OCI-M2 (cell line): Measurements from ENCODE around the gene LMBR1L.

Experiments used
- DNase-seq: peaks from one replicate; lab custom pipeline; 2025; ENCODE audit not compliant: unreplicated experiment; lab: John Stamatoyannopoulos, UW

Gene LMBR1L

DNA sequence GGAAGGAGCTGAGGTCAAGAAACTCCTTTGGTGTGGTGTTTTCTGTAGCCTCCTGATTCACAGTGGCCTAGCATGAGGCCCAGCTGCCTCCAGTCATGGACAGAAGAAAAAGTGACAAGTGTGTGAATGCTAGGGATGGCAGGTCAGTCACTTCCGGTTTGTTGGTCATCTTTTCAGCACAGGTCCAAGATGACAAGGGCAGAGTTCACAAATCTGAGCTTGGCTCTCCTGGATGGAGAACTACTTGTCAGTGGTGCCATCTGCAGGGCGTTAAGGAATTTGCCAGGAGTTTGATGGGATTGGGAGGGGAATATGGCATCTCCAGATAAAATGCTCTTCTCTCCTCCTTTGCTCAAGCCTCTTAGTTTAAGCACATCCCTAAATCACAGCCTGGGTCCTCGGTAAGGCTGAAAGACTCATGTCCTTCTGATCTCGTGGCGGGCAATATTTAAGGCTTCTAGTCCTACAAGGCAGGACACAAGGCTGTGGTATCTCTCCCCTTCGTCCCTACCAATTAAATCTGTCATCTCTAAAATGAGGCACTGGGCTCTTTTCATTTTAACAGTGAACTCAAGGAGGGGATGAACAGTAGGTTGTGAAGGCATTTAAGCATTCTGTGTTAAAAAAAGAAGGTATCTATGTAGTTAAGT, 10.5 kb upstream of the LMBR1L start:
- no peak for DNase-seq

DNA sequence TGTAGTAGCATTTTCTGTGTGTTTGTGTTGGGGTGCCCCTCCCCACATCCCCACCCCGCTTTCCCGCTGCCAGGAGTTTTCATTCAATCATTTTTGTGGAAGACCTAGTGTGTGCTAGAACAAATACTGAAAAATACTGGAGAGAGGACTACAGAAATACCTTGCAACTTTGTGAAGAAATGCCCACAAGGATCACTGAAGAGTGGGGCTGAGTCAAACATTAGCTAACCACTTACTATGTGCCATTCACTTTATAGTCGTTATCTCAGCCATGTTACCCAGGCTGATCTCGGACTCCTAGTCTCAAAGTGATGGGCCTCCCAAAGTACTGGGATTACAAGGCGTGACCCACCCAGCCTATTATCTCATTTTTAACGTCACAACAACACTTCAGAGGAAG, 559 bp upstream of the LMBR1L start:
- DNase-seq = no peak

DNA sequence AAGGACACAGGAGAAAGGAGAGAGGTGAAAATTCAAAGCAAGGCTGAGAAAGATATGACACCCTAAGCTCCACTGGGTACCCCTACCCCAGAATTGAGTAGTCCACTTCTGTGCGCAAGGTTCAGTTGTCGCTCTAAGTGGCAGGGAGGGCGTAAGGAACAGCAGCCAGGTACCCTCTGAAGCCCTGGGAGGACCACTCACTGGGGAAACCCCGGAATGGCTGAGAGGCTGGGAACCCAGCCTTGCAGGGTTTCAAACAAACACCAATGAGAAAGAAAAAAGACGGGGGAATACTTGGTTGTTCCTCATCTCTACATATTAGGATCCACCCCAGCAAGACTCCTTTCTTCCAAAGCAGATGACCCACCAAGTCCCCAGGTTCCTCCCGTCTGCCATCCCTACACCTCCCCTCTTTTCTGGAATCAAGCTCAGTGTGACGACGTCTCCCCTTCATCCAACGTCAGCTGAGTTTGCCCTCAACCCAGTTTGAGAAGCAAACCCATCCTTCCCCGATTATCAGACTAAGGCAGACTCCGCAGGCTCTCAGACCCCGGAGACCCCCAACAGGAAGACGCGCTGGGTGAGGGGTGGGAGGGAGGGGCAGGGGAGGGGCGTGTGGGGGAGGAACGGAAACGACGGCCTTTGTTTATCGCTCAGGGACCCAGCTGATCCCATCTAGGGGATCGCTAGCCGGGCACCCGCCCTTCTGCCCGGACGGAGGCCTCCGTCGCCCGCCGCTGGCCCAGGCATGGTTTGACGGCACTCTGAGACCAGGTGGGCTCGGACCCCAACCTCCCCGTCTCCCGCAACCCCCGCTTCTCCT, 795 bp downstream of the LMBR1L start:
- DNase-seq = no peak

DNA sequence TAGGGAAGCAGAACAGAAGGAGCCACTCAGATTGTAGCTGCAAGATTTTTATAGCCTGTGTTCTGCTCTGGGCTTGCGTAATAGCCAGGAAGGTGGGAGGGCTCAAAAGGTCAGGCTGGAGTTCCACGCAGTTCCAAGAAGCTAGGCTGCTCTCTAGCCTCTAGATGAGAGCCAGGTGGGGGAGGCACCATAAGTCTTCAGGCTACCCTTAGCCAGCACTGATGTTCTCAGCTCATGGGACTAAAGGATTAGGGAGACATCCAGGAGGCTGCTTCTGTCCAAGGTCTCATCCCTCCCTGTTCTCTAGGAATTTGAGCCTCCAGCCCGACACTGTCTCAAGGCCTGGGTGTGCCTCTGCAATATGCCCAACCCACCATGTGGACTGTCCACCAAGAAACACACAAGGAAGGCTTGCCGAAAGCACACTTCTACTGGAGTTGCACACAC, 1.7 kb downstream of the LMBR1L start:
- no peak for DNase-seq

DNA sequence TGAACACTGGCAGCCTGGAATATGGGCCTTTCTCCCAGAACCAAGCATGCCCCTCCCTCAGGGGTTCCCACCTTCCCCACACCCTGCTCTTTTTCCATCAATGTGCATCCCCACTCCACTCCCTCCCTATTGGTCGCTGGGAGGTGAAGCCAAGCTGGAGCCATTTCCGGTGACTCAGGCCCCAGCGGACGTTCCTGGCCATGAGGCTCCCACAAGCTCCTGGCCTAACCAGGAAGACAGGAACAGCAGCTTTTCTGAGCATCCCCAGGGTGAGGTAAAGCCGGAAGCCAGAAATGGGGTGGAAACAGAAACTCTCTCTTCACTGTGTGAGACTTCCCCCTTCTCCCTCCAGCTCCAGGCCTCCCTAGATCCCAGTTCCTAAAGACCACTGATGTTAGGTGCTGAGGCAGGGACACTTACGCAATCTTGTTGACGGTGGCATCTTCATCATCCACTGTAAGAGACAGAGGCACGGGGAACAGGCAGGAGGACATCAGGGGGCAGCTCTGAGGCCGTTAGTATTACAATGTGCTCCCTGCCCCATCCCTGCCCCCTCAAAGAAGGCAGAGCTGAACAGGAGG, 5.1 kb downstream of the LMBR1L start:
- DNase-seq = no peak

DNA sequence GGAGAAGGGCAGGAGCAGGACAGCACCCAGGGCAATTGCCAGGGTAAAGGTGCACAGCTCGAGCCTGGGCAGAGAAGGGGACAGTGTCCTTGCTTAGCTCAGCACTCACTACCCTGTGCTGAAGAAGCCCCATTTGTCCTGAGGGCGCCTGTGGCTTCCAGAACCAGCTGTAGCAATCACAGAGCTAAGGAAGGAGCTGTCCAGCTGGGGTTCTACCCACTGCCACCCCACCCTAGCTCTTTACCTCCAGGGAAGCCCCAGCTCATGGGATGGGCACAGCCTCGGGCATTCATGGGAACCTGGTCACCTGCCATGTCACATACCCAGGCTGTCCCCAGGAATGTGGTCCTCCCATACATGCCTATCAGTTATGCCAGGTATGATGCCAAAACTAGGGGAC, 5.8 kb downstream of the LMBR1L start:
- no peak for DNase-seq

DNA sequence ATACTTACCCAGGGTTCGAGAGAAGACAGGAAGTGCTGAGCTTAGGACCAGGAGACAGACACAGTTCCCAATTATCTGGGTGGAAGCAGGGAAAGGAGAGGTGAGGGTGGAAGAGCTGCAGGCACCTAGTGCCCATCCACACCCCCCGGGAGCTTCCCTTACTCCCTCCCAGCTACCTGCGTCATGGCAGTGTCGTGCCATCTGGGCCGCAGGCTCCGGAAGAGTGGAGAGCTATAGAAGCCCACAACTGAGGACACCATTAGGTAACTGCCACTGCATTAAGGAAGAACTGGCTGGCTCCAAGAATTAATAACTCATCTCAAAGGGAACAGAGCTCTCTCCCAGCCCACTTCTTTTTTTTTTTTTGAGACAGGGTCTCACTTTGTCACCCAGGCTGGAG, 10.3 kb downstream of the LMBR1L start:
- no peak for DNase-seq

DNA sequence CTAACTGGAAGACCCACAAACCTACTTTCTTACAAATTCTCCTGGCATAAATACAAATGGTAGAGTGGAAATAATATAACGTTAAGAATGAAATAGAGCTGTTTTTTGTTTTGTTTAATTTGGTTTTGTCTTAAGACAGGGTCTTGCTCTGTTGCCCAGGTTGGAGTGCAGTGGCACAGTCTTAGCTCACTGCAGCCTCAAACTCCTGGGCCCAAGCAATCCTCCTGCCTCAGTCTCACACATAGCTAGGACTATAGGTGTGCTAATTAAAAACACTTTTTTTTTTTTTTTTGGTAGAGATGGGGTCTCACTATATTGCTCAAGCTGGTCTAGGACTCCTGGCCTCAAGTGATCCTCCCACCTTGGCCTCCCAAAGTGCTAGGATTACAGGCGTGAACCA, 11.9 kb downstream of the LMBR1L start:
- DNase-seq = no peak

DNA sequence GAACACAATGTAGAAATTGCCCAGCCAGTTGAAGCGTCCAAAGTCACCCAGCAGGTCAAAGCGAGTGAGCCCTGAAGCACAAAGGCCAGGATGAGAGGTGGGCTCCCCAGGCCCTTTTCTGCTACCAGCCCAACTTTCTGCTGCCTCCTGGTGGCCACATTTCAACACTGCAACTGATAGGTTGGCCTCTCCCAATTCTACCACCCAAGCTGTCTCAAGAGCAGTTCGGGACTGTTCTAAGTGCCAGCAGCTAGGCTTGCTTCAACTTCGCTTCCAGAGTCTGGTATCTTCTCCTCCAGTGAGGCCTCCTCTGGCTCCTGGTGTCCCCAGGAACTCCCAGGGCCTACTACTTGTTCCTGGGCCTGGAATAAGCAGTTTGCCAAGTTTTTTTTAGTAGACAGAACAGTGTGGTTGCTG, 12.6 kb downstream of the LMBR1L start:
- DNase-seq = no peak

DNA sequence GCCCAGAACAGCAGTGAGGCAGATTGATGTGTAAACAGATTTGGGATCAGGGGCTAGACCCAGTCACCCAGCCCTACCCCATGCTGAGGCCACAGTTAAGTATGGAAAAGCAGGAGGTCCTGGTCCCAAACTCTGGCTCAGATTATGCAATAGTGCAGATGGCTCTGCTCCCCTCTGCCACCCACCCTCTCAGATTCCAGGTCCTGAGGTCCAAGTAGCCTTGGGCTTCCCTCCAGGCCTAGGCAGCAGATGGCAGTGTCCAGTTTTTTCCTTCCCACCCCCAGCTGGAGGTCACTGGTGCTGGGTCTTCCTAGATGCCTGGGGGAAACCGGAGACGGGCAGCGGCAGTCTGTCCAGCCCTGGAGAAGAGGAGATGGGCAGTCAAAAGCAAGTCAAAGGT, 13.3 kb downstream of the LMBR1L start:
- no peak for DNase-seq

DNA sequence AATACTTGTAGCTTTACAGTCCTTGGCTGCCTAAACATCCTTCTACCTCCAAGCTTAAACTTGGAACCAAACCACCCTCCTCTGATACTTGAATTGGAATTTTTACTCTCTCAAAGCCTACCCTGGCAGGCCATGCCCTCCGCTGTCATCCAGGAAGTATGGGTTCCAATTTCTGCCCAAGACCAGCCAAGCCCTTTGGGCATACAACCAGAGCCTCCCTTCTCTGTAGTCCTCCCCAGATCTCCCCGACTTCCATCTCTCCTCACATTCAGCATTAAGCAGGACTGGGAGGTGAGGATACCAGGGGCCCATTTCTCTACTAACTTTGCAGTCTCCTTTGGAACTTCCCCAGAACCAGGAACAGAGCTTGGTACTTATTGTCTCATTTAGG, 15.7 kb downstream of the LMBR1L start:
- no peak for DNase-seq

DNA sequence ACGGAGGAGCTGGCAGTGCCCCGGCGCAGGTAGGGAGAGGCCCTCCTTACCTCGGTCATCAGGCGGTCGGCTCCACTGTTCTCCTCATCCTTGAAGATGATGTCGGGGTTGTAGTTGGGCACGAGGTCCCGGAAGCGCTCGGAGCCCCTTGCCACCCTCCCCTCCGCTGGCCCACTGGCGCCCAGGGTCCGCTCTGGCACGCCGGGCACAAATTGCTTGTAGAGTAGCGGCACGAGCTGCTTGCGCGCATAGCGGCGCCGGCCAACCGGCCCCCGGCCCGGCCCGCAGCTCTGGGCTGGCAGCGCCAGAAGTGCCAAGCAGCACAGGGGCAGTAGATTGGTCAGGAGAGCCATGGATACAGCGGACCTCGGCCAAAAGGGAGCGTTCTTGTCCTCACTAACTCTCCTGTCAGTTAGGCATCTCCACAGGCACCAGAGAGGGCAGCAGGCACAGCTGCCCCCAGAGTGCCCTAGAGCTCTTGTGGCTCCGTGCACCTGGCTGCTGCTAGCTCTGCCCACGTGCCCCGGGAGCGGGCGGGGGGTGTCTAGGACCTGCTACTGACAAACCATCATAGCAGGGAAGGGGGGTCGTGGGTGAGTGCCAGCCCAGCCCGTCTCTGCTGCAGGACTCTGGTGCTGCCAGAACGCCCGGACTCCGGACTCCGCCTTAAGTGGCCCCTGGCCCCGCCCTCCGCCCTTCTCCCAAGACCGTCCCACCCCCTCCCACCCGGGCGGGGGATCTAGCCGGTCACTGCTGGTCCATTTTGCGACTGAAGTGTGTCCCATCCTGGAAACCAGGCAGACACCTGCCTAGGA, 16.3 kb downstream of the LMBR1L start, which contains the start of gene DHH:
TSS of gene DHH (minus strand) at position 642 of the 815 bp plus-strand sequence. CDS start at position 353, 289 bp downstream.
- DNase-seq = no peak

DNA sequence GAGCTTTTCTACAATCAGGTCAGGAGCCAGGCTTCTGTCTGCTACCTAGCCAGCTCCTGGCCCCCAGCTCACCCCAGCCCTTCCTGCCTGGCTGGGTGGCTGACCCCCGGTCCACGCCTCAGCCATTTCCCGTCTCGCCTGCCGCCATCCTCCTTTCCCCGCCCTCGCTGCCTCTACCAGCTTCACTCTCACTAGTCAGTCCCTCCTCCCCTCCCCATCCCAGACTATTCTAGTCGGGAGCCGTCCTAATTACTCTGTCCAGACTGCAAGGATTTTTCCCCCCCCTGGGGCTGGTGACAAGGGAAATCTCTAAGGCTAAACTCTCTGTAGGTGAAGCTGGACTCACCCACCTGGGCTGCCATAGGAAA, 16.9 kb downstream of the LMBR1L start:
- no peak for DNase-seq

DNA sequence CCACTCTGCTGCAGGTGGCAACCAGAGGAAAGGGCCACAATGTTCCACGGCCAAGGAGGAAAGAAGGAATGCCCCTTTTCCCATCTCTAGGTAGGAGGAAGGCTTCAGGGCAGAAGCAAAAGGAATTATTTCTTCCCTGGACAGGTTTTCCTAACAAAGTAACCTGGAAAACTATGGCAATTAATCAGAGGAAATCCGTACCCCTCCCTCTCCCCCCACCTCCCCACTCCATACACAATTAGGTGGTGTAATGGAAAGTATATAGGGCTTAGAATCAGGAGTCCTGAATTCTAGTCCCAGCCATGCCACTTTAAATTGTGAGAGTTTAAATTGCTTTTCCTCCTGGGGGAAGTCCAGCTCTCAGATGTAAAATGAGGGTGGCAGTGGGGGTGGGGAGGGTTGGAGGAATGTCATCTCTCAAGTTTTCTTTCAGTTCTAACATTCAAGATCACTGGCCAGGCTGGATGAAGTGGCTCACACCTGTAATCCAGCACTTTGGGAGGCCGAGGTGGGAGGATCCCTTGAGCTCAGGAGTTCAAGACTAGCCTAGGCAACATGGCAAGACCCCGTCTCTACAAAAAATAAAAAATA, 17.7 kb downstream of the LMBR1L start:
- DNase-seq = no peak

DNA sequence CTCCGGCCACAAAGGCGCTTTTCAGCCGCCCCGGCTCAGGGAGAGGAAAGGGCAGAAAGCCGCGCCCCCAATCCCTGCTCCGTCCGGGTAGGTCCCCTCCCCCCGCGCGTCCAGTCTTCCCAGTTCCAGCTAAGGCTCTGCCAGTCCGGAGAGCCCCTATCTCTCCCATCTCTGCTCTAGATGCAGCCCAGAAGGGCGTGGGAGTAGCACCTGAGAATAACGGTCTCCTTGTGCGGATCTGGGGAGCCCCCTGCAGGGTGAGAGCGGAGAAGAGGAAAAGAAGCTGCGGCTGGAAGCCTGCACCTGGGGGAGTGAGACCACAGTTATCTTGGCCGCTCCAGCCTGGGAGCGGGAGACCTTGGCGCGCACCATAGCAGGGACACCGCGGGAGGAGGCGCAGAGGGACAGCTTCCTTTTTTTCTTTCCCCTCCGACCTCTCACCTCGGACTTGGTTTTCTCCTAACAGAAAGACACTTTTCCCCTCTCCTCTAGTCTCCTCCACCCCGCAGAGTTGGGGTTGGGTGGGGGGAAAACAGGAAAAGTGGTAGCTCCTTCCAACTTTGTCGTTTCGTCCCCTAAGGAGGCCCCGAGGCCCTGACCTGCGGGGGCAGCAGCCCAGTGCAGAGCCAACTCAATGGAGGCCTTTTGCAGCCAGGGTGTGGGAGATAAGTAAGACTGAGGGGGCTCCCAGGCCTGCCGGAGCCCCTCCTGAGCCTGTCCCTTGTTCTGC, 18.4 kb downstream of the LMBR1L start:
- peak; percentile 20 for DNase-seq

DNA sequence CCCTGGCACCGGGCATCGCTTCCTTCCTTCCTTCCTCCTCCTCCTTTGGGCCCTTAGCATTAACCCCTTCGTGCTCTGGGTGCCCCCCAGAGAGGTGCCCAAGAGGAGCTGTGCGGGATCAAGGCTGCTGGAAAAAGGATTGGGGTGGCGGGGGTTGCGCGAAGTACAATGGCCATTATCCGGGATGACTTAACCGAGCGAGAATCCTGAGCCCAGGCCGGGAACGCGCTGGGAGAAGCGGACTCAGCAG, 18.9 kb downstream of the LMBR1L start:
- no peak for DNase-seq

DNA sequence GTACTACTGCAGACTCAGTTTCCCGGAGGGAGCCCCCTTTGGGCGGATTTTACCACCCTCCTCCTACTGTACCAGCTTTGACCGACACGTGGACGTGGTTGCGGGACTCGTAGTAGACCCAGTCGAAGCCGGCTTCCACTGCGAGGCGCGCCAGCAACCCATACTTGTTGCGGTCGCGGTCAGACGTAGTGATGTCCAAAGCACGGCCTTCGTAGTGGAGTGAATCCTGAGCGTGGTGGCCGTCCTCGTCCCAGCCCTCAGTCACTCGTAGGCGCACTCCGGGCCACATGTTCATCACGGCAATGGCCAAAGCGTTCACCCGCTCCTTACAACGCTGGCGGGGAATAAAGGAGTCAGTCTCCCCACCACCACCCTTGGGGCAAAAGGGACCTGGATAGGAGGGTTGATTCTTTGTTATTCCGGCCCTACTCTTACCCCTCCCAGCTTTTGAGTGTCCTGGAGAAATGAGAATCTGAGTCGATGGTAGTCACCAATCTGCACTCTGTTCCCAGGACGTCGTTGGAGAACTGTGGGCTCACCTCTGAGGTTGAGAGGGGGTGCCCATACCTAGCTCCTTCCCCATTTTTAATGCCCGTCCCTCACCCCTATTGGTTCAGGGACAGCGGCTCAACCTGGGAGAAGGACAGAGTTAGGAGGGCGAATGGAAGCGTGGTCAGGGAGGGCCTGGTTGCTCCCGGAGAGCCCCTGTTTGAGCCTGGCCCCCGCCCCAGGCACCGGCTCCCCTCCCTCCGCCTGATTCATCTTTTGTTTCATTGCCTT, 19.4 kb downstream of the LMBR1L start:
- DNase-seq = no peak

DNA sequence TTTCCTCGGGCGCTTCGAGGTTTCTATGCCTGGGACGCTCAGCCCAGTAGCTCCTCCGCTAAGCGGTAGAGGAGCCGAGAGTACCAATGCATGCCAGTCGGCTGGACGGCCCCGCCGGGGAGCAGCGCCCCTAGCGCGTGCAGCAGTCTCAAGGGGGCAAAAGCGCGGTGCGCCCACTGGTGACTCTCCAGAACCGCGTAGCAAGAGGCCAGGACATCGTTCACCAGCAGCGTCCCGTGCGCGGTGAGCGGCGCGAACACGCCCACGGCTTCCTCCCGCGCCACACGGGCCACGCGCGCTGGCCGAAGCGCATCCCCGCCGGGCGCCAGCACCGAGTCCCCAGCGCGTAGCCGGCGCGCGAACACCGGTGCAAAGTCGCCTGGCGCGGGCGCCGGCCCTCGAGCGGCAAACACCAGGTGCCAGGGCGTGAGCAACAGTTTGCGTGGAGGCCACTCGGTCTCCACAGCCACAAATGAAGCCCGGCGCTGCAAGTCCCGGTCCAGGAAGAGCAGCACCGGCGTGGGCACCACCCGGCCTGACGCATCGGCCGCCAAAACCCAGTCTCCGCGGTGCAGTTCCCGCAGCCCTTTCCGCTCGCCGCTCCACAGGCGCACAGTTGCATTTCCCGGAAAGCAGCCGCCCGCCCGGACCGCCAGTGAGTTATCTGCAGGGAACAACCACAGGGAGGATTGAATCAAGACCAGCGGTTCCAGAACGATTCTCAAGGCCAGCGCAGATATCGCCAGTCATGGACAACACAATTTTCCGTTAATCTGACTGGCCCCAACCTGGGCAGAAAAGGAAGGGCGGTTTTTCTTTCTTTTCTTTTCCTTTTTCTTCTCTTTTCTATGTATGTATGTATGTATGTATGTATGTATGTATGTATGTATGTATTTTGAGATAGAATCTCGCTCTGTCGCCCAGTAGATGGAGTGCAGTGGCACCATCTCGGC, 20.6 kb downstream of the LMBR1L start:
- no peak for DNase-seq

DNA sequence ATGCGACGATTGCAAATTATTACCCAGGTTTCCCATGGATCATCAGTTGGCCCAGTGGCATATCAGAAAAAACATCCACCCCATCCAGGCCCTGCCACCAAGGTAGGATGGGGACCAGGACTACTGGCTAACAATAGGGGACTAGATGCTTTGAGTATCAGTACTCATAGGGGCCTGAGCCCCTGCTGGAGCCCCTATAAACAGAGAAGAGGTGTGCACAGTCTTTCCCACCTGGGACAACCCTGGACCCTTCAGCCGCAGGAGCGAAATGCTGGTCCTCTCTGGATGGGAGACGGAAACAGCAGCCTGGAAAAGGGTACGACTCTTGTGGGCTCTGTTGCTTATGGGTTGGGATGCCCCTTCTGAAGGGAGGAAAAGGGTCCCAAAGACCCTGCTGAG, 21.7 kb downstream of the LMBR1L start:
- DNase-seq = no peak
